T-helper 1 cell (primary cell): Measurements from ENCODE around the gene TMEM247.

ENCODE experiments used
- DNase-seq, 5 donors: peaks; one replicate each; pipeline ENCODE4 v3.0.0-alpha.2; 2012 to 2020
- total RNA-seq, 4 donors: gene quantifications; one replicate each; lab custom pipeline; 2026; lab: John Stamatoyannopoulos, UW

TMEM247 gene
- 0 reads per million in 4 donors for total RNA-seq

- no peak for DNase-seq
Measured at GRCh38 chr2:46479265-46479664, at the start of gene TMEM247. Gene TMEM247, plus strand, starts transcription at chr2:46479565.

- no peak for DNase-seq
Measured at GRCh38 chr2:46430413-46430812, 49.0 kb upstream of the TMEM247 start.

GRCh38 chr2:46430992-46431391 lies 48.4 kb upstream of the TMEM247 start:
- no peak for DNase-seq

- no peak for DNase-seq
Measured at GRCh38 chr2:46431481-46432235, 47.7 kb upstream of the TMEM247 start.

GRCh38 chr2:46434851-46435273 lies 44.5 kb upstream of the TMEM247 start:
- no peak for DNase-seq

- no peak for DNase-seq
Measured at GRCh38 chr2:46435353-46435752, 44.0 kb upstream of the TMEM247 start.

GRCh38 chr2:46435796-46436360 lies 43.5 kb upstream of the TMEM247 start:
- no peak for DNase-seq

- no peak for DNase-seq
Measured at GRCh38 chr2:46436800-46437199, 42.6 kb upstream of the TMEM247 start.

- no peak for DNase-seq
Measured at GRCh38 chr2:46438102-46438501, 41.3 kb upstream of the TMEM247 start.

- DNase-seq, result no peak
Measured at GRCh38 chr2:46438794-46439193, 40.6 kb upstream of the TMEM247 start.

GRCh38 chr2:46439582-46439981 lies 39.8 kb upstream of the TMEM247 start:
- DNase-seq, result peak in 1 of 5 donors; percentile 18

GRCh38 chr2:46441838-46442712 lies 37.3 kb upstream of the TMEM247 start:
- no peak for DNase-seq

- DNase-seq, result no peak
Measured at GRCh38 chr2:46444732-46445131, 34.6 kb upstream of the TMEM247 start.

GRCh38 chr2:46445556-46445955 lies 33.8 kb upstream of the TMEM247 start:
- no peak for DNase-seq

- DNase-seq, result no peak
Measured at GRCh38 chr2:46446871-46447568, 32.3 kb upstream of the TMEM247 start.

- no peak for DNase-seq
Measured at GRCh38 chr2:46447649-46448048, 31.7 kb upstream of the TMEM247 start.

GRCh38 chr2:46448111-46448510 lies 31.3 kb upstream of the TMEM247 start:
- no peak for DNase-seq

GRCh38 chr2:46448641-46449040 lies 30.7 kb upstream of the TMEM247 start:
- no peak for DNase-seq

- no peak for DNase-seq
Measured at GRCh38 chr2:46449700-46450099, 29.7 kb upstream of the TMEM247 start.

GRCh38 chr2:46451131-46451711 lies 28.1 kb upstream of the TMEM247 start:
- DNase-seq, result no peak

GRCh38 chr2:46456789-46457188 lies 22.6 kb upstream of the TMEM247 start:
- no peak for DNase-seq

GRCh38 chr2:46458763-46459500 lies 20.4 kb upstream of the TMEM247 start:
- DNase-seq, result no peak
